Measurements from ENCODE around the gene RABGAP1L.

DNA sequence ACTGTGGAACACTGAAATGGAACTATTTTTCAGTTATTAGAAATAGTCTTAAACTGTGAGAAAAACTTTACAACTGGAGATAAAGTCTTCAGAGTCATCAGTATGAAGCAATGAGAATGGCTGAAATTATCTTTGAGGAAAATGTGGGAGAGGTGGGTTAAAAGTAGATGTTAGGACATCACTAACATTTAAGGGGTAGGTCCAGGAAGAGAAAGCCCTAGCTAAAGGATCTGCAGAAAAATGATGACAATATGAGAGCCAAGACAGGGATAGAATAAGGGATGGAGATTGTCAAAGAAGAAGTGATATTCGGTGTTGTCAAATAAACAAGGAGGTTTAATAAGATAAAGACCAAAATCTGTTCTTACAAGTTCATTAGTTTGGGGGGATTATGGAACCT lies 165.2 kb downstream of the RABGAP1L start:
- TF ChIP-seq EZH2 (IDR thresholded peaks at IDR 0.05; ENCODE audit: borderline replicate concordance, low read depth, low read length, severe bottlenecking) (no peak), POLR2A (IDR thresholded peaks at IDR 0.05; ENCODE audit: low read depth, low read length) (no peak), JUN (IDR thresholded peaks at IDR 0.05; ENCODE audit: borderline replicate concordance, insufficient read depth, insufficient read length, low read depth) (no peak), POLR2AphosphoS5 (IDR thresholded peaks at IDR 0.05; ENCODE audit: insufficient read depth, low read depth, low read length) (no peak), MYC (IDR thresholded peaks at IDR 0.05; ENCODE audit: low read depth, low read length) (no peak)
- TF ChIP-seq, protein P1, sequence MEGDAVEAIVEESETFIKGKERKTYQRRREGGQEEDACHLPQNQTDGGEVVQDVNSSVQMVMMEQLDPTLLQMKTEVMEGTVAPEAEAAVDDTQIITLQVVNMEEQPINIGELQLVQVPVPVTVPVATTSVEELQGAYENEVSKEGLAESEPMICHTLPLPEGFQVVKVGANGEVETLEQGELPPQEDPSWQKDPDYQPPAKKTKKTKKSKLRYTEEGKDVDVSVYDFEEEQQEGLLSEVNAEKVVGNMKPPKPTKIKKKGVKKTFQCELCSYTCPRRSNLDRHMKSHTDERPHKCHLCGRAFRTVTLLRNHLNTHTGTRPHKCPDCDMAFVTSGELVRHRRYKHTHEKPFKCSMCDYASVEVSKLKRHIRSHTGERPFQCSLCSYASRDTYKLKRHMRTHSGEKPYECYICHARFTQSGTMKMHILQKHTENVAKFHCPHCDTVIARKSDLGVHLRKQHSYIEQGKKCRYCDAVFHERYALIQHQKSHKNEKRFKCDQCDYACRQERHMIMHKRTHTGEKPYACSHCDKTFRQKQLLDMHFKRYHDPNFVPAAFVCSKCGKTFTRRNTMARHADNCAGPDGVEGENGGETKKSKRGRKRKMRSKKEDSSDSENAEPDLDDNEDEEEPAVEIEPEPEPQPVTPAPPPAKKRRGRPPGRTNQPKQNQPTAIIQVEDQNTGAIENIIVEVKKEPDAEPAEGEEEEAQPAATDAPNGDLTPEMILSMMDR (IDR thresholded peaks at IDR 0.05; ENCODE audit: extremely low read depth in 1 of 2, insufficient read depth in 1 of 2, low read depth in 1 of 2, low read length in 2 of 2) = no peak
- TF ChIP-seq, protein P2, sequence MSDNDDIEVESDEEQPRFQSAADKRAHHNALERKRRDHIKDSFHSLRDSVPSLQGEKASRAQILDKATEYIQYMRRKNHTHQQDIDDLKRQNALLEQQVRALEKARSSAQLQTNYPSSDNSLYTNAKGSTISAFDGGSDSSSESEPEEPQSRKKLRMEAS (IDR thresholded peaks at IDR 0.05; ENCODE audit: insufficient read depth, insufficient read length) = no peak

All from endothelial cell of umbilical vein (primary cell).